Esophagus mucosa (tissue), 1 donor: Measurements from ENCODE around the gene TK2. TPM values are rescaled to one million over a fixed set of nuclear protein-coding genes. Genes with fewer than 3 reads are reported as not detected.
"Not testable (repeated sequence)": the region's sequence is repeated elsewhere in the genome, so short reads cannot be mapped to it uniquely, and the experiment has no call there.

ENCODE experiments used
- ATAC-seq: fragments of 200-7000 bp; cut with Tn5 transposase; one replicate; pipeline ENCODE4 v1.9.1; 2020
- total RNA-seq: library from RNA; stranded (reverse); gene quantifications from one replicate; pipeline ENCODE4 v1.2.4, GENCODE V29; 2023
- donor health status: DM: yes; HTN: yes; CAD: no.

The TK2 gene
- total RNA-seq, 1 donor from 2014 or later = 8.5 TPM

GRCh38 chr16:66503030-66503429, 46.9 kb downstream of the TK2 start:
- peak; percentile 28 for ATAC-seq

- no peak for ATAC-seq
Measured at GRCh38 chr16:66502020-66502913, 47.7 kb downstream of the TK2 start.

GRCh38 chr16:66501563-66501962, 48.4 kb downstream of the TK2 start:
- not testable (repeated sequence) for ATAC-seq

GRCh38 chr16:66497921-66498320, 52.0 kb downstream of the TK2 start:
- not testable (repeated sequence) for ATAC-seq

- ATAC-seq = not testable (repeated sequence)
Measured at GRCh38 chr16:66496226-66496625, 53.7 kb downstream of the TK2 start.

- ATAC-seq = no peak
Measured at GRCh38 chr16:66495440-66495839, 54.5 kb downstream of the TK2 start.

- no peak for ATAC-seq
Measured at GRCh38 chr16:66494916-66495315, 55.0 kb downstream of the TK2 start.

GRCh38 chr16:66493490-66494401, 56.2 kb downstream of the TK2 start:
- ATAC-seq = peak; percentile 22

GRCh38 chr16:66491716-66492064, 58.2 kb downstream of the TK2 start:
- ATAC-seq = no peak

GRCh38 chr16:66490774-66491715, 58.9 kb downstream of the TK2 start:
- ATAC-seq = no peak

- no peak for ATAC-seq
Measured at GRCh38 chr16:66489818-66490217, 60.1 kb downstream of the TK2 start.

GRCh38 chr16:66489385-66489784, 60.5 kb downstream of the TK2 start:
- no peak for ATAC-seq

- no peak for ATAC-seq
Measured at GRCh38 chr16:66488505-66488904, 61.4 kb downstream of the TK2 start.

- ATAC-seq = no peak
Measured at GRCh38 chr16:66487580-66488275, 62.2 kb downstream of the TK2 start.

GRCh38 chr16:66486773-66487579, 62.9 kb downstream of the TK2 start:
- peak; percentile 27 for ATAC-seq

GRCh38 chr16:66486199-66486772, 63.6 kb downstream of the TK2 start:
- no peak for ATAC-seq

- ATAC-seq = no peak
Measured at GRCh38 chr16:66485376-66485775, 64.5 kb downstream of the TK2 start.

- no peak for ATAC-seq
Measured at GRCh38 chr16:66484453-66485213, 65.3 kb downstream of the TK2 start.

GRCh38 chr16:66483689-66484452, 66.1 kb downstream of the TK2 start:
- ATAC-seq = peak; percentile 66
